IMR-90 (cell line): ENCODE results near the gene RBM34. TPM values are rescaled to one million over a fixed set of nuclear protein-coding genes. Genes with fewer than 3 reads are reported as not detected.

Experiments used
- ATAC-seq: fragments of 200-7000 bp; cut with Tn5 transposase; 2 replicates; pipeline ENCODE4 v1.9.1; 2020; ENCODE audit warnings: low read depth, mild to moderate bottlenecking, moderate library complexity
- BruUV-seq: library from RNA; stranded (reverse); fragments of 400-500 nt; replicated peaks from 2 replicates; lab custom pipeline; 2021; lab: Mats Ljungman, UMichigan
- CTCF ChIA-PET: fragments of 300-600 bp; formaldehyde crosslinking; extraction: SDS; loops from one replicate; lab custom pipeline; 2021; ENCODE audit warnings: antibody characterized with exemption; lab: Yijun Ruan, JAX
- POLR2A ChIA-PET: fragments of 300-600 bp; sonication (Branson Sonifier 250); formaldehyde crosslinking; loops from one replicate; lab custom pipeline; 2022; ENCODE audit warnings: antibody characterized with exemption; ENCODE audit not compliant: unreplicated experiment; lab: Charles Lee
- DNase-seq: peaks from one replicate; pipeline ENCODE4 v3.0.0; 2013
- H2AFZ ChIP-seq: replicated peaks from 2 replicates; pipeline ENCODE3; 2013; ENCODE audit warnings: low read length, mild to moderate bottlenecking; ENCODE audit not compliant: poor library complexity
- H2AK5ac ChIP-seq: 2 replicates; pipeline ENCODE4 v1.6.1; 2013; ENCODE audit warnings: low read depth, low read length, inconsistent platforms
- H2AK9ac ChIP-seq: replicated peaks from 2 replicates; pipeline ENCODE3; 2013; ENCODE audit warnings: mild to moderate bottlenecking, low read depth, low read length, moderate library complexity; ENCODE audit not compliant: poor library complexity
- H2BK120ac ChIP-seq: 2 replicates; pipeline ENCODE4 v1.6.1; 2013; ENCODE audit warnings: low read depth, low read length, inconsistent platforms
- H2BK15ac ChIP-seq: 3 replicates; pipeline ENCODE4 v1.6.1; 2013; ENCODE audit warnings: low read depth, low read length, inconsistent platforms
- H2BK20ac ChIP-seq: 2 replicates; pipeline ENCODE4 v1.6.1; 2013; ENCODE audit warnings: low read depth, mild to moderate bottlenecking, inconsistent platforms, low read length, moderate library complexity
- H2BK5ac ChIP-seq: 2 replicates; pipeline ENCODE4 v1.6.1; 2013; ENCODE audit warnings: mild to moderate bottlenecking, low read depth, low read length, inconsistent platforms; ENCODE audit not compliant: poor library complexity, severe bottlenecking
- H3K14ac ChIP-seq: replicated peaks from 2 replicates; pipeline ENCODE4 v1.6.1; 2013; ENCODE audit warnings: low read depth, low read length, inconsistent platforms
- H3K18ac ChIP-seq: 2 replicates; pipeline ENCODE4 v1.6.1; 2013; ENCODE audit warnings: low read depth, low read length, control low read depth
- H3K23ac ChIP-seq: 2 replicates; pipeline ENCODE4 v1.6.1; 2013; ENCODE audit warnings: low read depth, low read length, inconsistent platforms
- H3K27ac ChIP-seq: 2 replicates; pipeline ENCODE4 v1.5.1; 2013; ENCODE audit warnings: mild to moderate bottlenecking, control low read depth, low read length; ENCODE audit not compliant: insufficient read depth
- H3K27me3 ChIP-seq: 2 replicates; pipeline ENCODE4 v1.6.1; 2013; ENCODE audit warnings: low read length; ENCODE audit not compliant: control insufficient read depth, insufficient read depth
- H3K36me3 ChIP-seq: 2 replicates; pipeline ENCODE4 v1.6.1; 2013; ENCODE audit warnings: low read length, mixed read lengths; ENCODE audit not compliant: control insufficient read depth, insufficient read depth
- H3K4ac ChIP-seq: 2 replicates; pipeline ENCODE4 v1.6.1; 2013; ENCODE audit warnings: low read depth, low read length, inconsistent platforms
- H3K4me1 ChIP-seq: 2 replicates; pipeline ENCODE4 v1.6.1; 2013; ENCODE audit warnings: low read length, mixed read lengths; ENCODE audit not compliant: control insufficient read depth, insufficient read depth
- H3K4me2 ChIP-seq: 2 replicates; pipeline ENCODE4 v1.6.1; 2013; ENCODE audit warnings: low read depth, mild to moderate bottlenecking, control low read depth, low read length, moderate library complexity
- H3K4me3 ChIP-seq: 2 replicates; pipeline ENCODE4 v1.5.1; 2013; ENCODE audit warnings: low read depth, mild to moderate bottlenecking, control low read depth, low read length, moderate library complexity; ENCODE audit not compliant: insufficient read depth
- H3K56ac ChIP-seq: 2 replicates; pipeline ENCODE4 v1.6.1; 2013; ENCODE audit warnings: low read length, inconsistent platforms; ENCODE audit not compliant: insufficient read depth; ENCODE audit errors: extremely low read depth
- H3K79me1 ChIP-seq, 2 experiments: 2 replicates each; pipeline ENCODE4 v1.6.1; 2013; ENCODE audit warnings: low read length in 2 of 2, inconsistent platforms in 1 of 2, low read depth in 1 of 2
- H3K9ac ChIP-seq: 2 replicates; pipeline ENCODE4 v1.6.1; 2013; ENCODE audit warnings: low read depth, low read length, control low read depth
- H3K9me1 ChIP-seq: 2 replicates; pipeline ENCODE4 v1.6.1; 2013; ENCODE audit warnings: low read length, inconsistent platforms; ENCODE audit not compliant: insufficient read depth
- H3K9me3 ChIP-seq: 2 replicates; pipeline ENCODE4 v1.6.1; 2013; ENCODE audit warnings: low read length; ENCODE audit not compliant: control insufficient read depth, insufficient read depth
- H4K20me1 ChIP-seq: 2 replicates; pipeline ENCODE4 v1.6.1; 2013; ENCODE audit warnings: low read length, inconsistent platforms; ENCODE audit not compliant: insufficient read depth
- H4K5ac ChIP-seq: 2 replicates; pipeline ENCODE4 v1.6.1; 2013; ENCODE audit warnings: mild to moderate bottlenecking, low read depth, low read length, control low read depth
- H4K8ac ChIP-seq, 2 experiments: 2 replicates each; pipeline ENCODE4 v1.6.1; 2013; ENCODE audit warnings: low read depth in 2 of 2, low read length in 2 of 2, control low read depth in 1 of 2, inconsistent platforms in 1 of 2
- H4K91ac ChIP-seq: 2 replicates; pipeline ENCODE4 v1.6.1; 2013; ENCODE audit warnings: low read depth, low read length, inconsistent platforms; ENCODE audit not compliant: insufficient read depth
- BHLHE40 ChIP-seq: fragments of 150-350 bp; IDR thresholded peaks from 2 replicates; pipeline ENCODE4 v1.6.1; 2016; ENCODE audit warnings: mild to moderate bottlenecking, low read depth, low read length
- CEBPB ChIP-seq: IDR thresholded peaks from 2 replicates; pipeline ENCODE4 v1.6.1; 2012; ENCODE audit warnings: low read depth, low read length, improper control_type of control experiment
- CHD1 ChIP-seq: IDR thresholded peaks from 2 replicates; pipeline ENCODE4 v1.6.1; 2012; ENCODE audit warnings: low read depth, low read length, improper control_type of control experiment
- FOS ChIP-seq: fragments of 150-350 bp; IDR thresholded peaks from 2 replicates; pipeline ENCODE4 v1.6.1; 2016; ENCODE audit warnings: low read depth, low read length
- MAFK ChIP-seq: IDR thresholded peaks from 2 replicates; pipeline ENCODE4 v1.6.1; 2012; ENCODE audit warnings: low read depth, low read length, improper control_type of control experiment
- MAZ ChIP-seq: IDR thresholded peaks from 2 replicates; pipeline ENCODE4 v1.6.1; 2012; ENCODE audit warnings: low read depth, mild to moderate bottlenecking, low read length, improper control_type of control experiment, moderate library complexity, borderline replicate concordance
- MXI1 ChIP-seq: IDR thresholded peaks from 2 replicates; pipeline ENCODE4 v1.6.1; 2012; ENCODE audit warnings: low read depth, mild to moderate bottlenecking, low read length, moderate library complexity, borderline replicate concordance
- NFE2L2 ChIP-seq: fragments of 150-350 bp; IDR thresholded peaks from 2 replicates; pipeline ENCODE4 v1.6.1; 2016; ENCODE audit warnings: low read depth, mild to moderate bottlenecking, low read length
- POLR2A ChIP-seq: IDR thresholded peaks from 2 replicates; pipeline ENCODE4 v1.6.1; 2012; ENCODE audit warnings: mild to moderate bottlenecking, low read depth, low read length
- RAD21 ChIP-seq: IDR thresholded peaks from 2 replicates; pipeline ENCODE4 v1.6.1; 2012; ENCODE audit warnings: low read length, improper control_type of control experiment
- RCOR1 ChIP-seq: IDR thresholded peaks from 2 replicates; pipeline ENCODE4 v1.6.1; 2012; ENCODE audit warnings: mild to moderate bottlenecking, low read length, improper control_type of control experiment; ENCODE audit not compliant: insufficient replicate concordance
- RFX5 ChIP-seq: IDR thresholded peaks from 2 replicates; pipeline ENCODE4 v1.8.0; 2012; ENCODE audit warnings: low read depth, mild to moderate bottlenecking, low read length, moderate library complexity
- SMC3 ChIP-seq: fragments of 150-350 bp; IDR thresholded peaks from 2 replicates; pipeline ENCODE4 v1.6.1; 2016; ENCODE audit warnings: low read depth, mild to moderate bottlenecking, antibody characterized with exemption, low read length, moderate library complexity
- WGBS, 2 experiments: methylation state at CpG; one replicate each; pipeline versions ENCODE4 v1.1.5 to v1.1.7; 2013; ENCODE audit warnings: missing lambda C conversion rate in 2 of 2; ENCODE audit not compliant: insufficient read length in 1 of 2; ENCODE audit errors: extremely low coverage in 2 of 2; 5-methylcytosine and 5-hydroxymethylcytosine counted together
- dilution Hi-C: fragments of 300-500 bp; cut with HindIII; formaldehyde crosslinking; loops from one replicate; pipeline ENCODE4 v1.14.3; 2018; ENCODE audit warnings: low sequenced_read_pairs; ENCODE audit not compliant: unreplicated experiment
- in situ Hi-C: fragments of 300-500 bp; cut with MboI; formaldehyde crosslinking; loops from 3 replicates; pipeline ENCODE4 v1.14.3; 2019; ENCODE audit warnings: low sequenced_read_pairs, inconsistent platforms, mixed read lengths
- intact Hi-C: fragments of 100-400 bp; cut with micrococcal nuclease; formaldehyde crosslinking; loops from 2 replicates; pipeline ENCODE4 v1.10.0; 2022
- polyA plus RNA-seq, 3 experiments: library from polyadenylated mRNA; depleted of rRNA; stranded (reverse); fragments of >200 nt; gene quantifications; 2 replicates each; pipeline ENCODE4 v1.2.3, GENCODE V29; 2012; ENCODE audit warnings: low replicate concordance in 1 of 3
- total RNA-seq: library from RNA; depleted of rRNA; stranded (reverse); fragments of >200 nt; gene quantifications from 2 replicates; pipeline ENCODE4 v1.2.3, GENCODE V29; 2012
- TF ChIP-seq, protein P1 (sequence below): fragments of 150-350 bp; IDR thresholded peaks from 2 replicates; pipeline ENCODE4 v1.6.1; 2017; ENCODE audit warnings: mild to moderate bottlenecking, antibody characterized with exemption, low read length, low read depth
- TF ChIP-seq, protein P2 (sequence below): conservative IDR thresholded peaks from 2 replicates; pipeline ENCODE4 v1.5.1; 2012; ENCODE audit warnings: mild to moderate bottlenecking, low read depth, low read length, improper control_type of control experiment
- TF ChIP-seq, protein P3 (sequence below): fragments of 150-350 bp; IDR thresholded peaks from 2 replicates; pipeline ENCODE4 v1.6.1; 2016; ENCODE audit warnings: low read depth, mild to moderate bottlenecking, low read length, moderate library complexity, borderline replicate concordance

The RBM34 gene
- total and polyA plus RNA-seq, 2 of the 4 experiments (the other 2 are of a cell fraction) = 28.7 to 34.0 TPM

DNA sequence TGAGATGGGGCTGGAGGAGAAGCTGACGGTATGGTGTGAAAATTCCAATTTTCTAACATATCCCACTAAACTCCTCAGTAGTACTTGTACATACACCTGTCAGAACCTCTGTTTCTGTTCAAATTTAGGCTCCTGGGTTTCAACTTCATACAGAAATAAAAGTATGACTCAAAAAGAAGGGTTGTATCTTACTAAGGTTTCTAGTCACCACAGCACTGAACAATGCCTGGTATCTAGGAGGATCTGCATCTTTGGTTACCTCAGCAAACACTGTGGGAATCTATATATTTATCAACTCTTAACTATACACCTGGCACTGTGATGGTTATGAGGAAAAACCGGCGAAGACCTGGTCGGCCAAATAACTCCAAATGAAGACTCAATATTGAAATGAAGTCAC is 13.8 kb downstream of the RBM34 start:
- Histone ChIP-seq H2BK15ac (no peak overlapping the region), H3K4me3 (no peak overlapping the region), H3K9me1 (no peaks in the 10 kb centered on the region), H4K91ac (no peak overlapping the region), H3K23ac (no peak overlapping the region), H3K9me3 (no peaks in the 10 kb centered on the region), H2BK20ac (no peak overlapping the region), H2AFZ (no peak overlapping the region), H4K20me1 (no peaks in the 10 kb centered on the region; the same call in 1 of the 2 replicates), H4K8ac (no peak overlapping the region), H3K9ac (no peak overlapping the region), H3K27ac (no peak overlapping the region), H3K14ac (no peak overlapping the region), H3K56ac (no peak overlapping the region), H2AK9ac (no peak overlapping the region), H2BK120ac (no peak overlapping the region), H3K18ac (no peak overlapping the region), H2BK5ac (no peak overlapping the region), H3K79me1 (peaks cover 24 to 34% of the 10 kb centered on the region in 2 experiments), H3K4me2 (no peak overlapping the region), H3K27me3 (no peaks in the 10 kb centered on the region), H3K4me1 (no peaks in the 10 kb centered on the region), H3K36me3 (peaks cover 49% of the 10 kb centered on the region), H3K4ac (no peak overlapping the region), H4K5ac (no peak overlapping the region), H2AK5ac (no peak overlapping the region)
- dilution Hi-C loops = no loop called here
- no peak for DNase-seq
- POLR2A ChIA-PET = no interaction called here
- CTCF ChIA-PET = no interaction called here
- intact Hi-C loops = no loop called here
- ATAC-seq = no peak
- WGBS, 2 experiments = no CpG with 5 or more reads among the region's 4 CpGs
- no TSS peak for BruUV-seq
- in situ Hi-C loops = no loop called here
- TF ChIP-seq POLR2A = no peak
- TF ChIP-seq, protein P1, sequence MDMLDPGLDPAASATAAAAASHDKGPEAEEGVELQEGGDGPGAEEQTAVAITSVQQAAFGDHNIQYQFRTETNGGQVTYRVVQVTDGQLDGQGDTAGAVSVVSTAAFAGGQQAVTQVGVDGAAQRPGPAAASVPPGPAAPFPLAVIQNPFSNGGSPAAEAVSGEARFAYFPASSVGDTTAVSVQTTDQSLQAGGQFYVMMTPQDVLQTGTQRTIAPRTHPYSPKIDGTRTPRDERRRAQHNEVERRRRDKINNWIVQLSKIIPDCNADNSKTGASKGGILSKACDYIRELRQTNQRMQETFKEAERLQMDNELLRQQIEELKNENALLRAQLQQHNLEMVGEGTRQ = no peak
- no peak for TF ChIP-seq RFX5
- TF ChIP-seq CEBPB = no peak
- TF ChIP-seq, protein P2, sequence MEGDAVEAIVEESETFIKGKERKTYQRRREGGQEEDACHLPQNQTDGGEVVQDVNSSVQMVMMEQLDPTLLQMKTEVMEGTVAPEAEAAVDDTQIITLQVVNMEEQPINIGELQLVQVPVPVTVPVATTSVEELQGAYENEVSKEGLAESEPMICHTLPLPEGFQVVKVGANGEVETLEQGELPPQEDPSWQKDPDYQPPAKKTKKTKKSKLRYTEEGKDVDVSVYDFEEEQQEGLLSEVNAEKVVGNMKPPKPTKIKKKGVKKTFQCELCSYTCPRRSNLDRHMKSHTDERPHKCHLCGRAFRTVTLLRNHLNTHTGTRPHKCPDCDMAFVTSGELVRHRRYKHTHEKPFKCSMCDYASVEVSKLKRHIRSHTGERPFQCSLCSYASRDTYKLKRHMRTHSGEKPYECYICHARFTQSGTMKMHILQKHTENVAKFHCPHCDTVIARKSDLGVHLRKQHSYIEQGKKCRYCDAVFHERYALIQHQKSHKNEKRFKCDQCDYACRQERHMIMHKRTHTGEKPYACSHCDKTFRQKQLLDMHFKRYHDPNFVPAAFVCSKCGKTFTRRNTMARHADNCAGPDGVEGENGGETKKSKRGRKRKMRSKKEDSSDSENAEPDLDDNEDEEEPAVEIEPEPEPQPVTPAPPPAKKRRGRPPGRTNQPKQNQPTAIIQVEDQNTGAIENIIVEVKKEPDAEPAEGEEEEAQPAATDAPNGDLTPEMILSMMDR = no peak
- no peak for TF ChIP-seq MAFK
- TF ChIP-seq SMC3 = no peak
- TF ChIP-seq, protein P3, sequence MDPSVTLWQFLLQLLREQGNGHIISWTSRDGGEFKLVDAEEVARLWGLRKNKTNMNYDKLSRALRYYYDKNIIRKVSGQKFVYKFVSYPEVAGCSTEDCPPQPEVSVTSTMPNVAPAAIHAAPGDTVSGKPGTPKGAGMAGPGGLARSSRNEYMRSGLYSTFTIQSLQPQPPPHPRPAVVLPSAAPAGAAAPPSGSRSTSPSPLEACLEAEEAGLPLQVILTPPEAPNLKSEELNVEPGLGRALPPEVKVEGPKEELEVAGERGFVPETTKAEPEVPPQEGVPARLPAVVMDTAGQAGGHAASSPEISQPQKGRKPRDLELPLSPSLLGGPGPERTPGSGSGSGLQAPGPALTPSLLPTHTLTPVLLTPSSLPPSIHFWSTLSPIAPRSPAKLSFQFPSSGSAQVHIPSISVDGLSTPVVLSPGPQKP = no peak
- no peak for TF ChIP-seq MAZ
- no peak for TF ChIP-seq MXI1
- TF ChIP-seq BHLHE40 = no peak
- TF ChIP-seq CHD1 = no peak
- no peak for TF ChIP-seq FOS
- TF ChIP-seq RCOR1 = no peak
- TF ChIP-seq RAD21 = no peak
- no peak for TF ChIP-seq NFE2L2
